Left cardiac atrium (tissue), 4 donors: ENCODE results near the gene SLC39A13. TPM values are rescaled to one million over a fixed set of nuclear protein-coding genes. Genes with fewer than 3 reads are reported as not detected.
A peak's percentile ranks its signal among the peaks of the same experiment; 100 is the strongest.

Source experiments
- ATAC-seq, 2 donors: fragments of 200-7000 bp; cut with Tn5 transposase; one replicate each; pipeline ENCODE4 v1.9.1; 2020; ENCODE audit warnings: mild to moderate bottlenecking in 2 of 2, moderate library complexity in 2 of 2
- DNase-seq: peaks from one replicate; pipeline ENCODE4 v3.0.0-alpha.2; 2020
- intact Hi-C, 2 donors: fragments of 100-400 bp; cut with DNase I; formaldehyde crosslinking; loops; one replicate each; pipeline versions ENCODE4 v1.14.1 to v1.15.1; 2022 to 2023
- total RNA-seq, 2 donors: library from RNA; stranded (reverse); fragmentation: NEBNext Ultra II Directional; extraction: Animal tissue kit (Norgen Biotek cat#: 25700); gene quantifications; one replicate each; pipeline ENCODE4 v1.2.1, GENCODE V29; 2021
- donor health status: DM: no; HTN: yes; CAD: no.
- donor health status: DM: no; HTN: yes; CAD: no; lungs with severe emphysema.
- donor health status: DM: yes; HTN: yes; CAD: no.
- donor health status: Dilated cardiomyopathy.

Gene SLC39A13
- total RNA-seq, 2 donors from 2014 or later, result 35.5 to 53.4 TPM

DNA sequence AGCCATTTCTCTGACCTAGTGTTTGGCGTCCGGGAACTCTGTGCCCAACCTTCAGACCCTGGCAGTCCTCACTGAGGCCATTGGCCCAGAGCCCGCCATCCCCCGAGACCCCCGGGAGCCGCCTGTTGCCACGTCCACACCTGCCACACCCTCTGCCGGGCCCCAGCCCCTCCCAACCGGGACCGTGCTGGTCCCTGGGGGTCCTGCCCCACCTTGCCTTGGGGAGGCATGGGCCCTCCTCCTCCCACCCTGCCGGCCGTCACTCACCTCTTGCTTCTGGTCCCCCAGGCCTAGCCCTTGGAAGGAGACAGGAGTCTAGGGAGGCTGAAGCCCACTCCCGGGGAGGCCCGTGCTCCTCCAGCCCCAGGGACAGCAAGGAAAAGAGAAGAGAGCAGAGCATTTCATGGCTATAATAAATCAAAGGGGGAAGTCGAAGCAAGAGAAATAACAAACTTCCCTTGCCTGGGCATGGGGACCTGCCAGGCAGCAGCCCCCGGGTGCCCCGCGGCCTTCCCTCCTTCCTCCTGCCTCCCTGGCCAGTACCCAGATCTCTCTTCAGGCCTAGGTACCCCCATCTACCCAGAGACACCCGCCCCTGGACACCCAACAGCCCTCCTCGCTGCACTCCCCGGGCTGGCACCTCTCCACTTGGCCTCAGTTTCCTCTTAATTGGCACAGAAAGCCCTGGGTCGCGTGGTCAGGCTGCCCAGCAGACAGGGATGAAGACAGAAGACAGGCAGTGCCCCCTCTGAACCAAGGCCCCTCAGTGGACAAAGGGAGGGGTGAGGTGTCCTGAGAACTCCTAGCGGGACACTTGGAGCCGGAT lies 13.0 kb upstream of the SLC39A13 start:
- intact Hi-C loops, result no loop called here

DNA sequence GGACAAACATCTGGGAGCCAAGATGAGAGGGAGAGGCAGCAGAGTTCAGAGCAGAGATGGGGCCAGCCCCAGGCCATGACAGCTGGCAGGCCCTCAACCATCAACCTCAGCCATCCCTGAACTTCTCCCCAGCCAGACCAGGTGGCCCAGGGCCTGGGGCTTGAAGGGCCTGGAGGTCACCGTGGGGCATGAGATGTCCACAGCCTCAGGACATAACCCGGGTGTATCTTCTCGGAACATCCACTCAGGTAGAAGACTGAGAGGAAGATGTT lies 12.4 kb upstream of the SLC39A13 start:
- DNase-seq, result no peak
- ATAC-seq, result no peak
- intact Hi-C loops, result no loop called here

More for the DNA sequence above, 13.0 kb upstream of the SLC39A13 start:
- DNase-seq (peak; percentile 21), ATAC-seq (no peak)

DNA sequence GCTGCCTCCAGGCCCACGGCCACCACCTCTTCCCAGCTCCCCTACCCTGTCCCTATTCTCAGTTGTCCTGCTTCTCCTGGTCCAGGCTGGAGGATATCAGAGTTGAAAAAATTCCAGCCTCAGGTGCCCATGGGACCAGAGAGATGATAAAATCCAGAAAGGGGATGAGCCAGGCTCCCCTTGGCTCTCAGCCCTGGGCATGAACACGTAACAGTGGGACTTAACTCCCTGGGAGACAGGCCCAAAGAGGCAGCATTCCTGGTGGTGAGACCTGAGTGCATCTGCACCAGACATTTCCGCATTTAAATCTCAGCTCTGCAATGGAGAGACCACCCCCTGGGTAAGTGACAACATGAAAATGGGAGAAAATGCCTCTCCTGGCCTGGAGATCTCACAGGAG lies 10.4 kb upstream of the SLC39A13 start:
- ATAC-seq, result no peak

DNA sequence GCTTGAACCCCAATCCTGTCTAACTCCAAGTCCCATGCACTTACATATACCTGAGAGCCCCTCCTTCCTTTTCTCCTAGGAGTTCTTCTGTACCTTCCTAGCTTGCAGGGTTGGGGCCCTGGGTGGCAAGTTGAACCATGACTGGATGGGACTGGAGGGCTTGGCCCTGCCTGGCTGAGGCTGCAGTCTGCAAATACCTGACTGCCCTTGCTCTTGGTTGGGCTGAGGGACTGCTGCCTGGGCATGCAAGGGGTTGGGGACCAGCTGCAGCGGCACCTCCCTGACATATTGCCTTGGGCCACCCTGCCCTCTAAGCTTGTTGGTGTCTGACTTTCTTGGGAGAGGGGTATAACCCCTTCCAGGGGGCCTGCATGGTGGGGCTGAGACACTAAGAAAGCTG lies 9.8 kb upstream of the SLC39A13 start:
- DNase-seq, result no peak
- intact Hi-C loops, result no loop called here

More for the DNA sequence above, 10.4 kb upstream of the SLC39A13 start:
- no peak for DNase-seq
- intact Hi-C loops, result no loop called here

DNA sequence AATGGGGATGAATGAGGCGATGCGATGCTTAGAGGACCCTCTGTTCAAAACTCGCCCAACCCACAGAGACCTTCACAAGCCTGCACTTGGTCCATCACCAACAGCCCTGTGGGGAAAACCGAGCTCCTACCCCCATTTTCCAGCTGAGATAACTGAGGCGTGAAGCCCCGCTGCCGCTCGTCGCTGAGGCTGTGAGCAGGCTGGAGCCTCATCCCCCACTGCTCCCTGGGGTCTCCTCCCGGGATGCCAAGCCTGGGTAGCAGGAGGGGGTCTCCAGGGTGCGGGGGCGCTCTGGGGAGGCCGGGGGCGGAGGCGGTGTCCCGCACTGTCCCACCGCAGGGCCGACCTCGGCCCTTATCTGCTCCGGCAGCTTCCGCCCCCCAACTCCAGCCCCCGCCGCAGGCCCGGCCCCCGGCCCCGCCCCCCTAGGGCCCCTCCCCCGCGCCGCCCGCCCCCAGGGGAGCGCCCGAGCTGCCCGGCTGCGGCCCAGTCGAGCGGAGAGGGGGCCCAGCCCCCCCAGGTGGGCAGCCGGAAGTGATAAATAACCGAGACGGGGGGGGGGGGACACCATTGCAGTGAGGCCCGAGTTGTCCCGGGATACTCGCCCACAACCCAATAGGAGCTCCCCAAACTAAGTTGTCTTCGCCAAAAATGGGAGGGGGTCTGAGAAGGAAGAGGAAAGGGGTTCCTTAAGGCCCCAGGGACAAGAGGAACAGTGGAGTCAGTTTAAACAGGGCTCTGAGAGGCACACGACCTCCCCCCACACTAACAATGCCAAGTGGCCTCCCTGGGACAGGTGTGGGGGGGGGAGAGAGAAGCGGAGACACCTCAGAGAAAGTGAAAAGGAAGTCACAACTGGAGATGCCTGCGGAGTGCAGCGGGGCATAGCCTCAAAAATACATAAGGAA lies 8.3 kb upstream of the SLC39A13 start:
- DNase-seq, result no peak
- peak; percentile 85 for ATAC-seq
- intact Hi-C loops, result no loop called here

More for the DNA sequence above, 9.8 kb upstream of the SLC39A13 start:
- ATAC-seq, result no peak

DNA sequence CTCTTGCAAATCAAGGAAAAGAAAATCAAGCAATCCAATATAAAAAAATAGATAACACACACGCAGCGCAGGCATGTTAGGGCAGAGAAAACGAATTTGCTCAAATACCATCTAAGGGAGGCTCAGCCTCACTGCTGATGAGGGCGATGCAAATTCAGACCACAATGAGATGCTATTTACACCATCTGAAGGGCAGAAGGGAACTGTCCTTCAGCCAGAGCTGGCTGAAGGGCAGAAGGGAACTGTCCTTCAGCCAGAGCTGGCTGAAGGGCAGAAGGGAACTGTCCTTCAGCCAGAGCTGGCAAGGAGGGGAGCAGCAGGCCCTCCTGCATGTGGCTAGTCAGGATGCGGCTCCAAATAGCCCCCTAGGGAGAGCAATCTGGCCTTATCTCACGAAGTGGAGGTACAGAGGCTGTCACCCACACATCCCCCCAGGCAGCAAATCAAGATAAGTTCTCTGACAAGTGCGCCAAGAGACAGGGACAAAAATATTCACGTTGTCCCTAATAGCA lies 7.6 kb upstream of the SLC39A13 start:
- intact Hi-C loops, result no loop called here
- peak; percentile 78 to 87 for ATAC-seq
- no peak for DNase-seq

DNA sequence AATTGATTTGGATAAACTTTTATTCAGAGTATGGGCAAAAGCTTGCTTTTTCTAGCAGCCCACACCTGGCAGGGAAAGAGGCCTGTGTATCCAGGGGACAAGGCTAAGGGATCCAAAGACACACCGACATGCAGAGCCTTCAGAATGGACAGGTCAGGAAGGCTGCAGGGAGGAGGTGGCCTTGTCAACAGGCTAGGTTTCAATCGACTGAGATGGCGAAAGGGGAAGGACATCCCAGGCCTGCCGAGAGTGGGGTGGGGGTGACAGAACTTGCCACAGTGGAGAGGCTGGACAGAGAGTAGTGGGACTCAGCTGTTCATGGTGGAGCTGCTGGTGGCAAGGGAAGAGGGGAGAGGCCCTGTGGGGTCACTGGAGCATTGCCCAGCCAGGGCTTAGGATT lies 5.3 kb upstream of the SLC39A13 start:
- no peak for DNase-seq
- intact Hi-C loops, result no loop called here

DNA sequence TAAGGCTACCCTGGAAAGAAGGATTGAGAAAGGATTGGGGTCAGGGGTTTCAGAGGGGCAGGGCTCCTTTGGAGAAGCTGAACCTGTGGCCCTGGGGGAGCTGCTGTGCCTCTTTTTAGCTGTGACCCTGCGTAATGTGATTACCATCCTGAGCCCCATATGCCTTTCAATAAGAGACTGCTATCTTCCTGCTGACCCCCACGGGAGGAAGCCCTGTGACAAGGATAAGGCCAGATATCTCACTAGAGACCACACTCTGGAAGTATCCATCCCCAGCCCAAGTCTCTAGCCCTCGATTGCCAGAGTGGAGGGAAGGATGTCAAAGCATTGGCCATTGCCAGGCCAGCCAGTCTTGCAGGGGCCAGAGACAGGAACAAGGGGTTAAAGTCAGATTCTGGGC lies 4.8 kb upstream of the SLC39A13 start:
- intact Hi-C loops, result no loop called here
- DNase-seq (no peak), ATAC-seq (no peak)

More for the DNA sequence above, 5.3 kb upstream of the SLC39A13 start:
- ATAC-seq, result no peak

DNA sequence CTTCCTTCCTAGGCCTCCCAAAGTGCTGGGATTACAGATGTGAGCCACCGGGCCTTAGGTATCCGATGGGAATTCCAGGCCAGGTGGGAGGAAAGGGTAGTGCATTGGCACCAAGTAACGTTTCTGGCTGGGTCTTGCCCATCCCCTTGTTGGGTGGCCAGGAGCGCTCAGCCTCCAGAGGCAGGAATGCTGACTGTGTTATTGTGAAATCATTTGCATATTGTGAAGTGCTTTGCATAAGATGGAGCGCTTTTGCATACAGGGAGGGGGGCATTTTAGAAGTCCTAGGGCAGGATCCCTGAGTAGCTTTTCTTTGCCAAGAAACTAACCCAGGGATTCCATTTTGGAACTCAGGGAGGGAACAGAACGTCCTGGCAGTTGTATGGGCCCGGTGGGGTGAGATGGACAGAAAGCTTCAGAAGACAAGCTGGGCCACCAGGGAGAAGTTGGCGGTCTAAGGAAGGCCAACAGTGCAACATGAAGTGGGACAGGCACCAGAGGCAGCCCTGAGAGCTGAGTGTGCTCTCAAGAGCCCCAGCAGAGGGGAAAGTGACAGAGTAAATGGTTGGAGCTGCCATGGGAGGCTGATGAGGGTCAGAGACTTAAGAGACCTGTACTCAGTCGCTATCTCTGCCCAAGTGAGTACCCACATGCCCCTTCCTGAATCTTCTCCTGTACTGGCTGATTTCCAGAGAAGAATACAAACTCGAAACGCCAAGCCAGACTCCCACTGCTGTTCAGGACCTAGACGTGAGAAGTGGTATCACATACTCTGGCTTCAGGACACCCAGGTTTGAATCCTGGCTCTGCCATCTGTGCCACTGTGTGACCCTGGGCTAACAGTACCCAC lies 1.3 kb upstream of the SLC39A13 start:
- no peak for DNase-seq
- ATAC-seq, result peak in 1 of 2 donors; percentile 1
- intact Hi-C loops, result no loop called here

DNA sequence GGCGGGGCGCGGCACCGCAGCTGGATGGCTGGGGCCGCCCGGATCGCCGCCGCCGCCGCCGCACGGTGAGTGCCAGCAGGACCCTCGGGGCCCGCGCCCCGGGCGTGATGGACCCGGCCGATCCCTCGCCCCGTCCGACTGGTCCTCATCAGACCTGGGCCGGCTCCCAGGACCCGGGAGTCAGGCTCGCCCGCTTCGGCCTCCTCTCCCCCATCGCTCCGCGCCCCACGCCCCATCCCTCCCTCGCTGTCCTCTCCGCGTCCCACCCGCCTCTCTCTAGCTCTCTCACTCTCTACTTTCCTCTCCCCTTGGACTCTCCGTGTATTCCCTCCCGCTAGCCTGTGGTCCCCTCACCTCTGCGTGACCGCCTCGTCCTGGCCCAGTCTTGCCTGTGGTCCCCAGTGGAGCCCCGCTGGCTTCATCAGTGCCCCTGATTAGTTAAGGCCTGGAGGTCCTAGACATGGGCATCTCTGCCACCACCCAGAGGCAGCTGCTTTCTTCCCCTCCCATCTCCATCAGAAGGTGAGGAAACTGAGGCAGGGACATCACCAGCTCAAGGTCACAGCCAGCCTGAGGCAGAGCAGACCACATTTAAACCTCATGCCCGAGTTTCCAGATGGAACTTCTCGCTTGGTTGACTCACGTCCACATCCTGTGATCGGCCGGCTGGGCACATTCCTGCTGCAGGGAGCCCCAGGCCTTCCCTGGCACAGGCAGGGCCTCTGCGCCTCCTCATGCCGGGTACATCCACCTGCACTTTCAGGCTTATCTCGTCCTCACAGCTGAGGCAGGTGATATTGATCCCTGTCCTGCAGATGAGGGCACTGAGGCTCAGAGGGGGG lies 429 bp downstream of the SLC39A13 start:
- intact Hi-C loops, result no loop called here
- peak; percentile 2 to 12 for ATAC-seq

DNA sequence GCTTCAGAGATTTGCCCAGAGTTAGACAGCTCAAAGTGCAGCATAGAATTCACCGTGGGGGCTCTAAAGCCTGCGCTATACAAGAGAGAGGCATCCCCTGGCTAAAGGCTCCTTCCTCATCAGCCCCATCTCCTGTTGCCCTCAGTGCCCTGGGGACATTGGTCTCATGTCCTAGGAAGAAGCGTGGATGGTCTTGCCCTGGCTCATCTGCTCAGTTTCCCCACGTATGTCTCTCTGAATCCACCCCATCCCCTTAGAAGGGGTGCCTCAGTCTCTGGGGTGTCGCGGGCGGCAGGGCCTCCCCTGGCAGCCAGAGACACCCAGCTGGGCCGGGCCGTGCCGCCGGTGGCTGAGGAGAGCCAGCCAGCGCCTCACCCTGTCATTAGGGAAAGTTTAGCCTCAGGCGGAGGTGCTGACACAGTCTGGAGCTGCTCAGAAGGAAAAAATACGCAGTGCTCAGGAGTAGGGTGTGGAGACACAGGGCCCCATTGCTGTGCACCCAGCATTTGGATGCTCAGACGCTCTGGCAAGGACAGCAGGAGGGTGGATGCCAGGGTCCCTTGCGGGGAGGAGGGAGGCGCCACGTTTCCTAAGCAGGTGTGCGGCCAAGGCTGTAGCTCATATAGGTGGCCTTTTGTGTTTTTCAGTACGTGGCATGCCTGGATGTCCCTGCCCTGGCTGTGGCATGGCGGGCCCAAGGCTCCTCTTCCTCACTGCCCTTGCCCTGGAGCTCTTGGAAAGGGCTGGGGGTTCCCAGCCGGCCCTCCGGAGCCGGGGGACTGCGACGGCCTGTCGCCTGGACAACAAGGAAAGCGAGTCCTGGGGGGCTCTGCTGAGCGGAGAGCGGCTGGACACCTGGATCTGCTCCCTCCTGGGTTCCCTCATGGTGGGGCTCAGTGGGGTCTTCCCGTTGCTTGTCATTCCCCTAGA lies 1.3 kb downstream of the SLC39A13 start:
- DNase-seq (no peak), ATAC-seq (no peak)
- intact Hi-C loops, result no loop called here

More for the DNA sequence above, 429 bp downstream of the SLC39A13 start:
- DNase-seq, result peak; percentile 69

DNA sequence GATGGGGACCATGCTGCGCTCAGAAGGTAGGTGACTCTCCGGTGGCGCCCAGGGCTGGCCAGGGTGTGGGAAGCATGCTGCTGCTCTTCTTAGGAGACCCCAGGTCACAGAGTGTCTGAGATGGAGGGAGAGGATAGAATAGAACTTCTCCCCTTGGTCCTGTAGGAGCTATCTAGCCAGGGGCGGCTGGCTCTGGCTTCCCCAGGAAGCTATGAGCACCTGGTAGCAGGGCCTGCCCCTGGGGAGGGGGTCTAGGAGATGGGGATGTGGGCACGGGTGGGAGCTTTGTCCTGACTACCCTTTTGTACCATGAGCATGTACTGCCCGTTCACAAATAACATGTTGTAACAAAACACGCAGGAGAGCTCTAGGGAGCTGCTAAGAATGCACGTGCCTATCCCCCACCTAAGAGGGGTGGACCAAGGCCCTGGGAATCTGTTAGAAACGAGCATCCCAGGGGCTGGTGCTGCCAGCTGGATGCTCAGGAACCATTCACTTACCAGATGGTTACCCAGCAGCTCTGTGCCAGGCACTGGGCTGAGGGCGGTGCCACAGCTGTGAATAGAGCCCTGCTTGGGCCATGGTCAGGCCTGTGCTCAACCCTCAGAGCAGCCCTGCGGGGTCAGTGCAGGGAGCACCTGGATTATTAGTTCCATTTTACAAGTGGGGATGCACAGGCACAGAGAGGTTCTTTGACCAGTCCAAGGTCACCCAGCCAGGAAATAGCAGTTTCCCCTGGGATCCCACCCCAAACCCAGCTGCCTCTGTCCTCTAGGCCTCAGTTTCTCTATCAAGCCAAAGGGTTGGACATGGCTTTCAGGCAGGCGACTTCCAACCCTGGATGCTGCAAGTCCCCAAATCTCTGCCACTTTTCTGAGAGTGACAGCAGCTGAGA lies 2.2 kb downstream of the SLC39A13 start:
- no peak for DNase-seq
- no peak for ATAC-seq
- intact Hi-C loops, result no loop called here

DNA sequence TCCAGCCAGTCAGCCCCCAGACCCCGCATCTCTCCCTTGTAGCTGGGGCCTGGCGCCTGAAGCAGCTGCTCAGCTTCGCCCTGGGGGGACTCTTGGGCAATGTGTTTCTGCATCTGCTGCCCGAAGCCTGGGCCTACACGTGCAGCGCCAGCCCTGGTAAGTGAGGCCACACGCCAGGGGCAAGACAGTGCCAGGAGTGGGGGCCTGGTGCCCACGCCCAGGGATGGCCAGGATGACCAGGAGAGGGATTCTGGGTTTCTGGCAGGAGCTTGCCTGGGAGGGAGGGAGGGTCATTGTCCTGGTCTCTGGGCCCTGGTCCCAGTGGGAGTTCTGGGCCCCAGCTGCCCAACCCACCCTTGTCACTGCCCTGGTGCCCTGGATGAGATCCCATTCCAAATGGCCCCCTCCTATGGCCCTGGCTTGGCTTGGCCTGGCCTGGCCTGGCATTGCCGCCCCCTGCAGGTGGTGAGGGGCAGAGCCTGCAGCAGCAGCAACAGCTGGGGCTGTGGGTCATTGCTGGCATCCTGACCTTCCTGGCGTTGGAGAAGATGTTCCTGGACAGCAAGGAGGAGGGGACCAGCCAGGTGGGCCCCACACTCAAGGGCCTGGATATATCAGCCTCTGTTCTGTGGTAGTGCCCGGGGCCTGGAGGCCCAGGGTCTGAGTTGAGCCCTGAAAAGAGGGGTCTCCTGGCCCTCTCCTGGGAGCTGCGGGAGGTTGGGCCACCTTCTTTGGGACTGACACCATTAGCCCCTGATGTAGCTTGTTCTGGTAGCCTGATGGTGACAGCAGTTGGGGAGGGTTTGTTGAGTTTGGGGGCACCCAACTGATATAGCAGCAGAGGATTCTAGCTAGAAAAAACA lies 3.7 kb downstream of the SLC39A13 start:
- ATAC-seq (no peak), DNase-seq (no peak)
- intact Hi-C loops, result no loop called here

DNA sequence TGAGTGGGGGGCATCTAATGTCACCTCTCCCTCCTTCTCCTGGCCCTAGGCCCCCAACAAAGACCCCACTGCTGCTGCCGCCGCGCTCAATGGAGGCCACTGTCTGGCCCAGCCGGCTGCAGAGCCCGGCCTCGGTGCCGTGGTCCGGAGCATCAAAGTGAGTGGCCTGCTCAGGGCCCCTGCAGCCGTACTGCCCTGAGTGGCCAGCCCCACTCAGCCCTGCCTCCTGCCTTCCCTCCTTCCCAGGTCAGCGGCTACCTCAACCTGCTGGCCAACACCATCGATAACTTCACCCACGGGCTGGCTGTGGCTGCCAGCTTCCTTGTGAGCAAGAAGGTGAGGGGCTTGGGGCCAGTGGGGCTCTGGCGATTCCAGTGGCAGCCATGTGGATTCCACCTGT lies 5.0 kb downstream of the SLC39A13 start:
- no peak for ATAC-seq
- intact Hi-C loops, result no loop called here
- DNase-seq, result no peak

DNA sequence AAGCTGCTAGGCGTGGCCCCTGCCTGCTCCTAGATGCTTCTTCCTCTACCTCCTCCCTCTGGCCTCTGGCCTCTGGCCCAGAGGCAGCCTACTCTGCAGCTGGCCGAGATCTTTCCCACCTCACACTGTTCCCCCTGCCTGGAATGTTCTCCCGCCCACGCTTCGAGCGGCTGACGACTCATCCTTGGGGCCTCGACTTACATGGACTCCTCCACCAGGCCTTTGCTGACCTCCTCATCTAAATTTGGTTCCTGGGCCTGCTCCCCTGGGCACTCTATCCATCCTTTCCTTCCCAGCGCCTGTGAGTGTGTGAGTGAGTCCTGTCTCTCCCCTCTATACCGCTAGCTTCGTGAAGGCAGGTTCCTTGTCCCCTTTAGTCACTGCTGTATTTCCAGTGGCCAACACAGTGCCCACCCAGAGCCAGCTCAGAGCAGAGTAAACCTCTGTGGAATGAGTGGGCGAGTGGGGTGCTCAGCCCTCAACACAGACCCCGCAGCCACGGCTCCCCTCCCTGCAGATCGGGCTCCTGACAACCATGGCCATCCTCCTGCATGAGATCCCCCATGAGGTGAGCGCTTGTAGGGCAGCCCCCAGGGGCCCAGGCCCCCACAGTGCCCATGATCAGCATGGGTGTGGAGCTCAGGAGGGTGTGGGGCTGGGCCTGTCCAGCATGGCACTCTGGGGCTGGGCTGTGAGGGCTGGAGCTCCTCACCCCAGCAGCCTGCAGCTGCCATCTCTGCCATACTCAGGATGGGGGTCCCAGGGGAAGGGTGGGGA lies 5.7 kb downstream of the SLC39A13 start:
- ATAC-seq (peak in 1 of 2 donors; percentile 9), DNase-seq (no peak)
- intact Hi-C loops, result no loop called here
